Measurements from ENCODE around the gene ZNF587B. TPM values are rescaled to one million over a fixed set of nuclear protein-coding genes. Genes with fewer than 3 reads are reported as not detected.
"Not testable (repeated sequence)": the region's sequence is repeated elsewhere in the genome, so short reads cannot be mapped to it uniquely, and the experiment has no call there.

Gene ZNF587B
- total RNA-seq, 1 donor from 2014 or later, result 21.6 TPM

GRCh38 chr19:57800696-57801095, 29.4 kb upstream of the ZNF587B start:
- no peak for DNase-seq (ENCODE audit: low read depth, low spot score)
- Mint-ChIP-seq H3K9me3 (no peaks in the 10 kb centered on the region), H3K27me3 (ENCODE audit: low read depth) (no peaks in the 10 kb centered on the region), H3K27ac (ENCODE audit: unreplicated experiment) (no peak overlapping the region), H3K4me1 (peaks cover 40% of the 10 kb centered on the region), H3K4me3 (peak overlapping the region; percentile 73), H3K36me3 (ENCODE audit: low read depth) (peaks cover 3% of the 10 kb centered on the region)
- TF ChIP-seq, protein P1, sequence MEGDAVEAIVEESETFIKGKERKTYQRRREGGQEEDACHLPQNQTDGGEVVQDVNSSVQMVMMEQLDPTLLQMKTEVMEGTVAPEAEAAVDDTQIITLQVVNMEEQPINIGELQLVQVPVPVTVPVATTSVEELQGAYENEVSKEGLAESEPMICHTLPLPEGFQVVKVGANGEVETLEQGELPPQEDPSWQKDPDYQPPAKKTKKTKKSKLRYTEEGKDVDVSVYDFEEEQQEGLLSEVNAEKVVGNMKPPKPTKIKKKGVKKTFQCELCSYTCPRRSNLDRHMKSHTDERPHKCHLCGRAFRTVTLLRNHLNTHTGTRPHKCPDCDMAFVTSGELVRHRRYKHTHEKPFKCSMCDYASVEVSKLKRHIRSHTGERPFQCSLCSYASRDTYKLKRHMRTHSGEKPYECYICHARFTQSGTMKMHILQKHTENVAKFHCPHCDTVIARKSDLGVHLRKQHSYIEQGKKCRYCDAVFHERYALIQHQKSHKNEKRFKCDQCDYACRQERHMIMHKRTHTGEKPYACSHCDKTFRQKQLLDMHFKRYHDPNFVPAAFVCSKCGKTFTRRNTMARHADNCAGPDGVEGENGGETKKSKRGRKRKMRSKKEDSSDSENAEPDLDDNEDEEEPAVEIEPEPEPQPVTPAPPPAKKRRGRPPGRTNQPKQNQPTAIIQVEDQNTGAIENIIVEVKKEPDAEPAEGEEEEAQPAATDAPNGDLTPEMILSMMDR (conservative IDR thresholded peaks at IDR 0.05), result no peak

DNA sequence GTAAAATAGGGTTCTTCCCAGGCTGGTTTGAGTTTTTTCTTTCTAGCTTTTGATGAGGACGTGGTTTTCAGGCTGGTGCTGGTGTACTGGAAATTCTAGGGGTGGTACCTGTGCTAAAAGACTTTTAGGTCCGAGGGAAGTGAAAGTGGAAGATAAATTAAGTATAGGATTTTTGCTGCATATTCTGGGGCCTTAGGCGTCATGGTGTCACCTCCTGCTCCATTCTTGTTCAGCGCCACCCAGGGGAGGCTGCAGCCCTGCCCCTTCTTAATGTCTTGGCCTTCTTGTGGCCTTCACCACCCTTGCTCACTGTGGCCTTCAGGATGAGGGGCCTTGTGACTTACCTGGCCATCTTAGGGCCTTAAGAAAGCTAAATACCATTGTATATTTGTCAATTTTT, 27.8 kb upstream of the ZNF587B start:
- H3K4me3 Mint-ChIP-seq, result peak overlapping the region; percentile 61
- H3K9me3 Mint-ChIP-seq, result no peaks in the 10 kb centered on the region
- TF ChIP-seq, protein P1 (conservative IDR thresholded peaks at IDR 0.05), result no peak
- peak overlapping the region; percentile 52 for H3K27ac Mint-ChIP-seq (ENCODE audit: unreplicated experiment)
- peaks cover 3% of the 10 kb centered on the region for H3K36me3 Mint-ChIP-seq (ENCODE audit: low read depth)
- peaks cover 40% of the 10 kb centered on the region for H3K4me1 Mint-ChIP-seq
- H3K27me3 Mint-ChIP-seq (ENCODE audit: low read depth), result no peaks in the 10 kb centered on the region
- DNase-seq (ENCODE audit: low read depth, low spot score), result no peak

GRCh38 chr19:57803265-57803593, 26.9 kb upstream of the ZNF587B start:
- H3K4me1 Mint-ChIP-seq, result peaks cover 40% of the 10 kb centered on the region
- H3K36me3 Mint-ChIP-seq (ENCODE audit: low read depth), result peaks cover 6% of the 10 kb centered on the region
- DNase-seq (ENCODE audit: low read depth, low spot score), result no peak
- H3K27ac Mint-ChIP-seq (ENCODE audit: unreplicated experiment), result peak overlapping the region; percentile 97
- peak overlapping the region; percentile 89 for H3K4me3 Mint-ChIP-seq
- TF ChIP-seq, protein P1 (conservative IDR thresholded peaks at IDR 0.05), result no peak
- H3K9me3 Mint-ChIP-seq, result no peaks in the 10 kb centered on the region
- H3K27me3 Mint-ChIP-seq (ENCODE audit: low read depth), result no peaks in the 10 kb centered on the region

DNA sequence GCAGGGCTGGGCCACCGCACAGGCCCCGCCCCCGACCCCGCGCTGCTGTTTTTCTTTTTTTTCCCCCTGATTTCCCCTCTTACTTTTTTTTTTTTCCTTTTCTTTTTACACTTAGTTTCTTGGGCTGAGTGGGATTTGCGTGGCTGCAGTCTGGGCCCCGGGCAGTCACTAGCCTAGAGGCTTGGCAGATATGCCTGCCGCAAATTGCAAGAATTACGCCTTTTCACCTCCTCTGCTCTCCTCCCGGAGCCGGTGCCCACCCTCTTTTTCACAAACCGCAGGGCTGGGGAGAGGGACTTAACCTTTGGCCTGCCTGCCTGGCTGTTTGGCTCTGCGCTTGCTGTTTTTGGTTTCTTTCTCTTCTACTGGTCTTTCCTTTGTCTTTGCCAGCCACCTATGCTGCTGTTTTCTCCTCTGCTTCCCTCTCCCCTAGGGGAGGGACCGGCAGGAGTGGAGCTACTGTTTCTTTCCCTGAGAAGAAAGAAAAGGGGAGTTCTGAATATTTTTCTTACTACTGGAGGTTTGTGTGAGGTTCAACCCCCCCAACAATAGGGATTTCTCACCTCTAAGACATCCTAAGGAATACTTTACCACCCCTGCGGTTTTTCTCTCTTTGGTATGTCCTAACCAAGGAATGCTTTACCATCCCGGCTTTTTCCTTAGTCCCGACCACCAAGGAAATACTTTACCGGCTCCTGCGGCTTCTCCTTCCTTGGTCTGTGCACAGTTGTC, 26.3 kb upstream of the ZNF587B start:
- H3K4me3 Mint-ChIP-seq, result peak overlapping the region; percentile 89
- H3K36me3 Mint-ChIP-seq (ENCODE audit: low read depth), result peaks cover 6% of the 10 kb centered on the region
- H3K27ac Mint-ChIP-seq (ENCODE audit: unreplicated experiment), result peak overlapping the region; percentile 97
- peak; percentile 45 for DNase-seq (ENCODE audit: low read depth, low spot score)
- H3K27me3 Mint-ChIP-seq (ENCODE audit: low read depth), result no peaks in the 10 kb centered on the region
- peaks cover 40% of the 10 kb centered on the region for H3K4me1 Mint-ChIP-seq
- TF ChIP-seq, protein P1 (conservative IDR thresholded peaks at IDR 0.05), result no peak
- H3K9me3 Mint-ChIP-seq, result no peaks in the 10 kb centered on the region

DNA sequence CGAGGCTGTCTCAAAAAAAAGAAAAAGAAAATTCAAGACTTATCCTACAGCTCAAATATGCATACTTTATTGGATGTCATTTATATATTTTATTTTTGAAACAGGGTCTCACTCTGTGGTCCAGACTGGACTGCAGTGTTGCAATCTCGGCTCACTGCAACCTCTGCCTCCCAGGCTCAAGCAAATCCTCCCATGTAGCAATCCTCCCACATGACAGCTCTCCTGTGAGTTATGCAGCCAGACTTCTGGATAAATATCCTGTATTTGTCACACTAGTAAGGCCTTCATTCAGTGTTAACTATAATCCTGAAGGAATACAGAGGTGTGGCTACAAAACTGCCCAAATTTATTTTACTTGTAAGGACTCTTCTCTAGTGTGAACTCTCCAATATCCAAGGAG, 22.6 kb upstream of the ZNF587B start:
- TF ChIP-seq, protein P1 (conservative IDR thresholded peaks at IDR 0.05), result no peak
- peaks cover 27% of the 10 kb centered on the region for H3K4me1 Mint-ChIP-seq
- H3K27ac Mint-ChIP-seq (ENCODE audit: unreplicated experiment), result no peak overlapping the region
- no peaks in the 10 kb centered on the region for H3K9me3 Mint-ChIP-seq
- H3K36me3 Mint-ChIP-seq (ENCODE audit: low read depth), result peaks cover 11% of the 10 kb centered on the region
- DNase-seq (ENCODE audit: low read depth, low spot score), result no peak
- peak overlapping the region; percentile 71 for H3K4me3 Mint-ChIP-seq
- no peaks in the 10 kb centered on the region for H3K27me3 Mint-ChIP-seq (ENCODE audit: low read depth)

- not testable (repeated sequence) for DNase-seq (ENCODE audit: low read depth, low spot score)
These were observed 19.4 kb upstream of the ZNF587B start for GRCh38 chr19:57810410-57811295.

More at GRCh38 chr19:57810410-57811295, 19.4 kb upstream of the ZNF587B start:
- H3K27ac Mint-ChIP-seq (ENCODE audit: unreplicated experiment); H3K9me3 Mint-ChIP-seq; H3K36me3 Mint-ChIP-seq (ENCODE audit: low read depth); H3K27me3 Mint-ChIP-seq (ENCODE audit: low read depth): not testable (repeated sequence)
- Mint-ChIP-seq H3K4me3 (peak overlapping the region; percentile 65), H3K4me1 (peaks cover 19% of the 10 kb centered on the region)
